ENCODE data around the gene YIPF6.

The YIPF6 gene

DNA sequence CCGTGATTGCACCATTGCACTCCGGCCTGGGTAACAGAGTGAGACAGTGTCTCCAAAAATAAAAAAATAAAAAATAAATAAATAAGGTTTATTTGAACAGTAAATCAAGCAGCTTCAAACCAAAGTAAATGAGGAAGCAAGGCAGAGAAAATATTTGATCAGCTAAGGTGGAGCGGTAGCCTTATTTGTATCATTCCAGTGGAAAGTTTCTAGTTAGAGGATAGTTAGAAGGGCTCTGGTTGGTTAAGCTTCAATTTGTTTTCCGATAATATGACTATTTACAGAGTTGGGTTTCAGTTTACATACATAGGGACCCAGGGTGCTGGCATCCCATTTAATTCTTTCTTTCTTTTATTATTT, 43.7 kb upstream of the YIPF6 start:
- Histone ChIP-seq H3K9me3 (ENCODE audit: insufficient read depth, low read length, severe bottlenecking) (no peaks in the 10 kb centered on the region), H3K4me1 (ENCODE audit: insufficient read depth, low read length) (no peaks in the 10 kb centered on the region), H3K4me3 (ENCODE audit: low read depth in 1 of 2, low read length in 2 of 2) (no peak overlapping the region), H3K36me3 (ENCODE audit: insufficient read depth, low read length) (no peaks in the 10 kb centered on the region), H3K27ac (ENCODE audit: low read length) (no peak overlapping the region), H3K79me2 (ENCODE audit: insufficient read depth, low read length) (no peaks in the 10 kb centered on the region), H3K9ac (ENCODE audit: low read depth, low read length) (no peak overlapping the region), H4K20me1 (ENCODE audit: insufficient read depth, low read length) (no peaks in the 10 kb centered on the region), H2AFZ (ENCODE audit: low read depth, low read length) (no peak overlapping the region), H3K4me2 (ENCODE audit: insufficient read depth, low read length) (no peak overlapping the region), H3K27me3 (ENCODE audit: insufficient read depth, low read length, poor library complexity) (no peaks in the 10 kb centered on the region)
- DNase-seq (no peak), ATAC-seq (ENCODE audit: insufficient read depth, low read depth) (no peak)
- TF ChIP-seq, protein P1, sequence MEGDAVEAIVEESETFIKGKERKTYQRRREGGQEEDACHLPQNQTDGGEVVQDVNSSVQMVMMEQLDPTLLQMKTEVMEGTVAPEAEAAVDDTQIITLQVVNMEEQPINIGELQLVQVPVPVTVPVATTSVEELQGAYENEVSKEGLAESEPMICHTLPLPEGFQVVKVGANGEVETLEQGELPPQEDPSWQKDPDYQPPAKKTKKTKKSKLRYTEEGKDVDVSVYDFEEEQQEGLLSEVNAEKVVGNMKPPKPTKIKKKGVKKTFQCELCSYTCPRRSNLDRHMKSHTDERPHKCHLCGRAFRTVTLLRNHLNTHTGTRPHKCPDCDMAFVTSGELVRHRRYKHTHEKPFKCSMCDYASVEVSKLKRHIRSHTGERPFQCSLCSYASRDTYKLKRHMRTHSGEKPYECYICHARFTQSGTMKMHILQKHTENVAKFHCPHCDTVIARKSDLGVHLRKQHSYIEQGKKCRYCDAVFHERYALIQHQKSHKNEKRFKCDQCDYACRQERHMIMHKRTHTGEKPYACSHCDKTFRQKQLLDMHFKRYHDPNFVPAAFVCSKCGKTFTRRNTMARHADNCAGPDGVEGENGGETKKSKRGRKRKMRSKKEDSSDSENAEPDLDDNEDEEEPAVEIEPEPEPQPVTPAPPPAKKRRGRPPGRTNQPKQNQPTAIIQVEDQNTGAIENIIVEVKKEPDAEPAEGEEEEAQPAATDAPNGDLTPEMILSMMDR (IDR thresholded peaks at IDR 0.05; ENCODE audit: borderline replicate concordance, extremely low read depth, low read length, poor library complexity, severe bottlenecking): no peak
- TF ChIP-seq EZH2 (IDR thresholded peaks at IDR 0.05; ENCODE audit: borderline replicate concordance, low read depth, low read length, severe bottlenecking): no peak

DNA sequence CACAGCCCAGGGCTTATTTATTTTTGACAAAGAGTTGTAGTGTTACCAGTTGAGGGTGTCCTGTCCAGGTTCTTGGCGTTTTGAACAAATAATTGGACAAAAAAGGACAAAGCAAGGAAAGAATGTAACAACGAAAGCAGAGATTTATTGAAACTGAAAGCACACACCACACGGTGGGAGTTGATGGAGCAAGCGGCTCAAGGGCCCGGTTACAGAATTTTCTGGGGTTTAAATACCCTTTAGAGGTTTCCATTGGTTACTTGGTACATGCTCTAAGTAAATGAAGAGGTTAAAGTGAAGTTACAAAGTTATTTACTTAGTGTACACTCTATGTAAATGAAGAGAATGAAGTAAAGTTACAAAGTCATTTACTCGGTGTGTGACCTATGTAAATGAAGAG, 37.8 kb upstream of the YIPF6 start:
- Histone ChIP-seq H3K4me2 (ENCODE audit: insufficient read depth, low read length) (no peak overlapping the region), H4K20me1 (ENCODE audit: insufficient read depth, low read length) (no peaks in the 10 kb centered on the region), H3K79me2 (ENCODE audit: insufficient read depth, low read length) (no peaks in the 10 kb centered on the region), H3K36me3 (ENCODE audit: insufficient read depth, low read length) (no peaks in the 10 kb centered on the region), H3K9ac (ENCODE audit: low read depth, low read length) (no peak overlapping the region), H3K4me1 (ENCODE audit: insufficient read depth, low read length) (no peaks in the 10 kb centered on the region), H2AFZ (ENCODE audit: low read depth, low read length) (no peak overlapping the region), H3K27ac (ENCODE audit: low read length) (no peak overlapping the region), H3K9me3 (ENCODE audit: insufficient read depth, low read length, severe bottlenecking) (no peaks in the 10 kb centered on the region), H3K4me3 (ENCODE audit: low read depth in 1 of 2, low read length in 2 of 2) (no peak overlapping the region), H3K27me3 (ENCODE audit: insufficient read depth, low read length, poor library complexity) (no peaks in the 10 kb centered on the region)
- ATAC-seq (ENCODE audit: insufficient read depth, low read depth) (no peak), DNase-seq (no peak)
- TF ChIP-seq, protein P1 (IDR thresholded peaks at IDR 0.05; ENCODE audit: borderline replicate concordance, extremely low read depth, low read length, poor library complexity, severe bottlenecking): no peak
- TF ChIP-seq EZH2 (IDR thresholded peaks at IDR 0.05; ENCODE audit: borderline replicate concordance, low read depth, low read length, severe bottlenecking): no peak

DNA sequence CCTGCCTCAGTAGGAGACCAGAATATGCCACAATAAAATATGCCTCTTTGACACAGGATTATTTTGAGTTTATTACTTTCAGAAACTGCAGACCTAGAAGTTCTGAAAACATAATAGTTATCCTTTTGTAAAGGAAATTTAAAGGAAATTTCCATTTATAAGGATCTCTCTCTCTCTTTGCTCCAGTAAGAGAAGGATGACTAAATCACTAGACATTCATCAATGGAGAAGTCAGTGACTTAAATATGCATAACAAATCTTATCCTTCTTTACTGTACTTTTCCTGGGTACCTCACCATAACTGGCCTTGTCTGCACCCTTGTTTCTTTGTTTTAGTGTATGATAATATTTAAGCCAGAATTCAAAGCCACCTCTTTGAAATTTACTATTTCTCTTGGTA, 37.3 kb upstream of the YIPF6 start:
- Histone ChIP-seq H4K20me1 (ENCODE audit: insufficient read depth, low read length) (no peaks in the 10 kb centered on the region), H3K9me3 (ENCODE audit: insufficient read depth, low read length, severe bottlenecking) (no peaks in the 10 kb centered on the region), H2AFZ (ENCODE audit: low read depth, low read length) (no peak overlapping the region), H3K27ac (ENCODE audit: low read length) (no peak overlapping the region), H3K4me3 (ENCODE audit: low read depth in 1 of 2, low read length in 2 of 2) (no peak overlapping the region), H3K4me2 (ENCODE audit: insufficient read depth, low read length) (no peak overlapping the region), H3K27me3 (ENCODE audit: insufficient read depth, low read length, poor library complexity) (no peaks in the 10 kb centered on the region), H3K79me2 (ENCODE audit: insufficient read depth, low read length) (no peaks in the 10 kb centered on the region), H3K36me3 (ENCODE audit: insufficient read depth, low read length) (no peaks in the 10 kb centered on the region), H3K9ac (ENCODE audit: low read depth, low read length) (no peak overlapping the region), H3K4me1 (ENCODE audit: insufficient read depth, low read length) (no peaks in the 10 kb centered on the region)
- TF ChIP-seq EZH2 (IDR thresholded peaks at IDR 0.05; ENCODE audit: borderline replicate concordance, low read depth, low read length, severe bottlenecking): no peak
- TF ChIP-seq, protein P1 (IDR thresholded peaks at IDR 0.05; ENCODE audit: borderline replicate concordance, extremely low read depth, low read length, poor library complexity, severe bottlenecking): no peak
- DNase-seq: no peak
- no peak for ATAC-seq (ENCODE audit: insufficient read depth, low read depth)

DNA sequence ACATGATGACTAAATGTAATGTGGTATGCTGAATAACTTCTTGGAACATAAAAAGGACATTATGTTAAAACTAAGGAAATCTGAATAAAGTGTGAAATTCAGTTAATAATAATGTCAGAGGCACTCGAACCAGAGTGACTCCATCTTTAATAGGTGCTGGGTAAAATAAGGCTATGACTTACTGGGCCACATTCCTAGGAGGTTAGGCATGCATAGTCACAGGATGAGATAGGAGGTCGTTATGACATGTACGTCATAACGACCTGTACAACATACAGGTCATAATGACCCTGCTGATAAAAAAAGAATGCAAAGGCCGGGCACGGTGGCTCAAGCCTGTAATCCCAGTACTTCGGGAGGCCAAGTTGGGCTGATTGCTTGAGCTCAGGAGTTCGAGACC, 36.7 kb upstream of the YIPF6 start:
- no peak overlapping the region for H2AFZ ChIP-seq (ENCODE audit: low read depth, low read length)
- no peaks in the 10 kb centered on the region for H4K20me1 ChIP-seq (ENCODE audit: insufficient read depth, low read length)
- DNase-seq (no peak), ATAC-seq (ENCODE audit: insufficient read depth, low read depth) (no peak)
- H3K79me2 ChIP-seq (ENCODE audit: insufficient read depth, low read length): no peaks in the 10 kb centered on the region
- no peaks in the 10 kb centered on the region for H3K4me1 ChIP-seq (ENCODE audit: insufficient read depth, low read length)
- no peaks in the 10 kb centered on the region for H3K36me3 ChIP-seq (ENCODE audit: insufficient read depth, low read length)
- TF ChIP-seq EZH2 (IDR thresholded peaks at IDR 0.05; ENCODE audit: borderline replicate concordance, low read depth, low read length, severe bottlenecking): no peak
- TF ChIP-seq, protein P1 (IDR thresholded peaks at IDR 0.05; ENCODE audit: borderline replicate concordance, extremely low read depth, low read length, poor library complexity, severe bottlenecking): no peak
- no peak overlapping the region for H3K27ac ChIP-seq (ENCODE audit: low read length)
- H3K4me2 ChIP-seq (ENCODE audit: insufficient read depth, low read length): no peak overlapping the region
- H3K4me3 ChIP-seq (ENCODE audit: low read depth in 1 of 2, low read length in 2 of 2): no peak overlapping the region
- no peaks in the 10 kb centered on the region for H3K27me3 ChIP-seq (ENCODE audit: insufficient read depth, low read length, poor library complexity)
- no peak overlapping the region for H3K9ac ChIP-seq (ENCODE audit: low read depth, low read length)
- H3K9me3 ChIP-seq (ENCODE audit: insufficient read depth, low read length, severe bottlenecking): no peaks in the 10 kb centered on the region
